Central memory CD8-positive, alpha-beta T cell (primary cell): ENCODE measurements around the gene MTMR11.

ENCODE experiments used
- ATAC-seq: fragments of 150-1000 bp; cut with Tn5 transposase; replicated peaks from 2 replicates; pipeline ENCODE4 v1.10.0; 2022; ENCODE audit warnings: mild to moderate bottlenecking, moderate FRiP score, moderate number of reproducible peaks; ENCODE audit not compliant: poor library complexity, severe bottlenecking; ENCODE audit errors: extremely low read depth
- DNase-seq, 2 donors: peaks; one replicate each; pipeline ENCODE4 v3.0.0; 2021; ENCODE audit warnings: low spot score in 2 of 2
- H3K27ac Mint-ChIP-seq: one replicate; pipeline ENCODE4 v1.8.0; 2022; ENCODE audit warnings: low read depth, mild to moderate bottlenecking, moderate library complexity, mixed read lengths
- H3K27me3 Mint-ChIP-seq: one replicate; pipeline ENCODE4 v1.8.0; 2022; ENCODE audit warnings: mixed read lengths
- H3K36me3 Mint-ChIP-seq: one replicate; pipeline ENCODE4 v1.8.0; 2022; ENCODE audit warnings: mild to moderate bottlenecking, moderate library complexity, mixed read lengths; ENCODE audit not compliant: insufficient read depth
- H3K4me1 Mint-ChIP-seq: one replicate; pipeline ENCODE4 v1.8.0; 2022; ENCODE audit warnings: mixed read lengths
- H3K4me3 Mint-ChIP-seq: one replicate; pipeline ENCODE4 v1.8.0; 2022; ENCODE audit warnings: mild to moderate bottlenecking, moderate library complexity, mixed read lengths
- H3K9me3 Mint-ChIP-seq: one replicate; pipeline ENCODE4 v1.8.0; 2022; ENCODE audit warnings: mixed read lengths

Gene MTMR11, protein sequence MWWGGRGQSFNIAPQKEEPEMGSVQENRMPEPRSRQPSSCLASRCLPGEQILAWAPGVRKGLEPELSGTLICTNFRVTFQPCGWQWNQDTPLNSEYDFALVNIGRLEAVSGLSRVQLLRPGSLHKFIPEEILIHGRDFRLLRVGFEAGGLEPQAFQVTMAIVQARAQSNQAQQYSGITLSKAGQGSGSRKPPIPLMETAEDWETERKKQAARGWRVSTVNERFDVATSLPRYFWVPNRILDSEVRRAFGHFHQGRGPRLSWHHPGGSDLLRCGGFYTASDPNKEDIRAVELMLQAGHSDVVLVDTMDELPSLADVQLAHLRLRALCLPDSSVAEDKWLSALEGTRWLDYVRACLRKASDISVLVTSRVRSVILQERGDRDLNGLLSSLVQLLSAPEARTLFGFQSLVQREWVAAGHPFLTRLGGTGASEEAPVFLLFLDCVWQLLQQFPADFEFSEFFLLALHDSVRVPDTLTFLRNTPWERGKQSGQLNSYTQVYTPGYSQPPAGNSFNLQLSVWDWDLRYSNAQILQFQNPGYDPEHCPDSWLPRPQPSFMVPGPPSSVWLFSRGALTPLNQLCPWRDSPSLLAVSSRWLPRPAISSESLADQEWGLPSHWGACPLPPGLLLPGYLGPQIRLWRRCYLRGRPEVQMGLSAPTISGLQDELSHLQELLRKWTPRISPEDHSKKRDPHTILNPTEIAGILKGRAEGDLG

DNA sequence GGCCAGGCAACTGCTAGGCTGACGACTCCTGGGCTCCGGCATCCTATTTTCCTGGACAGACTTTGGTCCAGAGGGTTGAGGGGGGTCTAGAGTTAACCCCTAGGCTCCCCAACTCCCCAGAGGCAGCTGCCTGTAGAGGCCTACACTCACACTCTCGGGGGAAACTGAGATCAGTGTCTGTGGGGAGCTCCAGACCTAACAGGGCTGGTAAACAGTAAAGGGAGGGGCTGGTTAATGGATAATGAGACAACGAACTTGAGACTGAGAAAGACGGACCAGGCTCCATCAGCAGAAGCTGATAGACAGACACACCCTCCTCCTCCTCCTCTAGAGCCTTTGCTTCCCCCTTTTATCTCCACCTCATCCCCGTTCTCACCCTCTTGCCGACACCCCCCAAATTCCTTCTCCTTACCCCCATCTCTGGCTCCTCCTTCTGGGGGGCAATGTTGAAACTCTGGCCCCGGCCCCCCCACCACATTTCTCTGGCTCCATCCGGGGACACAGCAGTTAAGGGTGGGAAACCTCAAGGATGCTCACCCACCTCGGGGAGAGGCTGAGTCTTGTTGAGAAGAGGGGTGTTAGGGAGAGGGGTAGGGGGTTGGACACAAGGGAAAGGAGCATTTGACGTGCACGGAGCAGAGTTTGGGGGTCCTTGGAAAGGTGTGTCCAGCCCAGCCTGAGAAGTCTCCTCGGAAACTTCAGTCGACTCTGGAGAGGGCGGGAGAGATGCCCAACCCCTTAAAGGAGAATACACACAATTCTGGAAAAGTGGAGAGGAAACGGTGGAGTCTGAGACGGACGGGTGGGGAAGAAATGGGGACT lies at the start of gene MTMR11:
MTMR11 (minus strand) TSS at position 710 of the 822 bp plus-strand sequence; CDS start at position 478, 232 bp downstream.
- Mint-ChIP-seq H3K4me1 (peaks cover 6% of the 10 kb centered on the region), H3K27ac (no peak within 1 kb of the TSS), H3K36me3 (peaks cover 5% of the 10 kb centered on the region), H3K9me3 (no peaks in the 10 kb centered on the region), H3K27me3 (peaks cover 23% of the 10 kb centered on the region), H3K4me3 (no peak within 1 kb of the TSS)
- DNase-seq: no peak
- ATAC-seq: no peak

DNA sequence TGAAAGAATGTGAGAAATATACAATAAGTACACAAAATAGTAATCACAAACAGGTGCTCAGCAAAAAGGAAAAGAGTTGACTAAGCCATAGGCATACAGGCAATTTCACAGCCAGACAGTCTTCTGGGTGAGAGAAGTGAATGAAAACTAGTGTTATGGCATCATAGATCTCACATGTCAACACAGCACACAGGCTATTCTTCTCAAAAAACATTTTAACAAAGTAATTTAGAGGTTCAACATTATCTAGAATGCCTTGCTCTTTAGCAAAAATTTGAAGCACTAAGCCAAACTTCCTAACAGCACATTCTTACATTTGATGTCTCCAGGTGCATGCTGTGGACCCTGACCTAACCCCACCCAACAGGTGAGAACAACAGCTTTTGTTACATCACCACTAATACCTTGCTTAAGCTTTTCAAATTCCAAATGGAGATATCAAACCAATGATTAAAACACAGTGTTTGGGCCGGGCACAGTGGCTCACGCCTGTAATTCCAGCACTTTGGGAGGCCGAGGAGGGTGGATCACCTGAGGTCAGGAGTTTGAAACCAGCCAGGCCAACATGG lies 43.4 kb upstream of the MTMR11 start:
- Mint-ChIP-seq H3K9me3 (no peaks in the 10 kb centered on the region), H3K4me1 (peaks cover 10% of the 10 kb centered on the region), H3K36me3 (peaks cover 8% of the 10 kb centered on the region), H3K4me3 (no peak overlapping the region), H3K27me3 (no peaks in the 10 kb centered on the region), H3K27ac (no peak overlapping the region)
- ATAC-seq (no peak), DNase-seq (no peak)

DNA sequence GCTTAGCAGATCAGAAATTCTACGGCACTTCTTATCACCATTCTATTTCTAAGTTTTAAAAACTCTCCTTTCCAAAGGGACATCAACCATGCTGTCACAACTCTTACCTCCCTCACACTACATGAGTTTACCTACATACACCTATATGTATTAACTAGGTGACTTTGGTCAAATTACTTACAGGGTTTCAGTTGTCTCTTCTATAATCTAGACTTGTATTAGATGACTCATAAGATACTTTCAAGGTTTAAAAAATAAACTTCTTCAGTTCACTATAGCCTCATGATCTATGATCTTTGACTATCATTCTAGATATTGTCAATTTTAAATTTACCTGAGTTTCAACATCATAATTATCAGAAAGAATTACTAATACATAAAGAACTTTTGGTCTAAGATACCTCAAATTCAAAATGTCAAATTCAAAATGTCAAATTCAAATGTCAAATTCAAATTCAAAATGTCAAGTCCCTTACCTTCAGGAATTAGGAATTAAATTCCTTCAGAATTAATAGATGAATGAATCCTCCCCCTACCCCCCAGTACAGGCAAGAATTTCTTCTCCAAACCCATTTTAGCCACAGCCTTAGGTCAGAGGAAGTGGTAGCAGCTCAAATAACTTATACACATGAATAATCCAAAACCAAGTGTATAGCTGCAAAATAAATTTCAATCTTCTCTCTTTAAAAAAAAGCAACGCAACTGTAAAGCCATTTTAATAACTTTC lies 42.7 kb upstream of the MTMR11 start:
- DNase-seq (no peak), ATAC-seq (no peak)
- no peak overlapping the region for H3K27ac Mint-ChIP-seq
- peaks cover 5% of the 10 kb centered on the region for H3K4me1 Mint-ChIP-seq
- no peak overlapping the region for H3K4me3 Mint-ChIP-seq
- no peaks in the 10 kb centered on the region for H3K27me3 Mint-ChIP-seq
- H3K9me3 Mint-ChIP-seq: no peaks in the 10 kb centered on the region
- H3K36me3 Mint-ChIP-seq: peaks cover 8% of the 10 kb centered on the region

DNA sequence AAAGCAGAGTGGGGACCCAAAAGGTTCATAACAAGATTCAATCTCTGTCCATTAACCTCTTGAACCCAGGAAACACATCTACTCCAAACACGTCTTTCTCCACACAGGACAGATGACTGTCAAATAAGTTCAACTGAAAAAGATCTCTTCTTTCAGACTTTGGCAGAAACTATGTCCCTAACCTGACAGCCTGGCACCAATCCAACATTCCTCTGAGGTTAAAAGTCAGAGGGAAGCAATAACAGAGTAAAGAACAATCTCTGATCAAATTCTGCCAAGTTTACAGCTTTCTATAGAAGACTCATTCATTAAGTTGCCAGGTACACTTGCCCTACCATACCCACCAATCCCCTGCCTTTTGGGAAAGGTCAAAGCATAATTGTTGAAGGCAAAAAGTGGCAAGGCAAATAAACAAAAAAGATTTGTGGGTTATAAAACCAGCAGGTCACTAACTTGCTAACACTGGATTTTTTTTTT lies 41.9 kb upstream of the MTMR11 start:
- no peak for ATAC-seq
- H3K4me3 Mint-ChIP-seq: no peak overlapping the region
- H3K27ac Mint-ChIP-seq: no peak overlapping the region
- no peaks in the 10 kb centered on the region for H3K9me3 Mint-ChIP-seq
- DNase-seq: no peak
- no peaks in the 10 kb centered on the region for H3K4me1 Mint-ChIP-seq
- no peaks in the 10 kb centered on the region for H3K27me3 Mint-ChIP-seq
- H3K36me3 Mint-ChIP-seq: peaks cover 11% of the 10 kb centered on the region

DNA sequence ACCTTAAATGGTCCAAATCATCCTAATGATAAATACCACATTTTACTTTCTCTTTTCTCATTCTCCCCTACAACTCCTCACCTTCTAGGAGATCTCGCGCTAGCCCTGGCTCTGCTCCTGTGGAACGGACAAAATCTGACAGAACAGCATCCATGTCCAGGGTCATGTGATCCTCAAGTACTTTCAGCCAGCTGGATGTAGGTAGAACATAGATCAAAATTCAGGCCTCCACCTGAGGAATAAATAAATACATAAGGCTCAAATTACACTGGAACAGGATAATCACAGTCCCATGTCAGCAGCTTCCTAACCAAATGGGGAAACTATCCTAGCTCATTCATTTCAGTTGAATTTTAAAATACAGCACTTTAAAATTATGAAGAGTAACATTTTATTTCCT lies 40.7 kb upstream of the MTMR11 start:
- no peaks in the 10 kb centered on the region for H3K9me3 Mint-ChIP-seq
- H3K4me3 Mint-ChIP-seq: no peak overlapping the region
- H3K27ac Mint-ChIP-seq: no peak overlapping the region
- no peak for ATAC-seq
- H3K4me1 Mint-ChIP-seq: no peaks in the 10 kb centered on the region
- DNase-seq: no peak
- no peaks in the 10 kb centered on the region for H3K27me3 Mint-ChIP-seq
- peaks cover 16% of the 10 kb centered on the region for H3K36me3 Mint-ChIP-seq

DNA sequence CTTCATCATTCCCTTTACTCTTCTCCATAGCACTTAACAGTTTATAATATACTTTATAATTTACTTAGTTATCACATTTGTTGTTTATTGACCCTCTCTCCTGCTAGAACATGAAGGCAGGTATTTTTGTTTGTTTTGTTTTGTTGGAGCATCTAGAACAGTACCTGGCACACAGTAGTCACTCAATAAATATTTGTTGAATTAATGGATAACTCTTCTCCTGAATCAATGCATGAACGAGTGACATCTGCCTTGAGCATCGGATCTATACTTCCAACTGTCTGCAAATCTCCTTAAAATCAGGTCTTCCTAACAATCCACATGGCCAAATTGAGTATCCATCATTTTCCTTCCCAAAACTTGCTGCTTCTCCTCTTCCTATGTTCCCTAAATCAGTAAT lies 35.9 kb upstream of the MTMR11 start:
- ATAC-seq (no peak), DNase-seq (no peak)
- no peaks in the 10 kb centered on the region for H3K4me1 Mint-ChIP-seq
- peaks cover 19% of the 10 kb centered on the region for H3K36me3 Mint-ChIP-seq
- H3K27ac Mint-ChIP-seq: peak overlapping the region; percentile 63
- no peaks in the 10 kb centered on the region for H3K27me3 Mint-ChIP-seq
- no peaks in the 10 kb centered on the region for H3K9me3 Mint-ChIP-seq
- no peak overlapping the region for H3K4me3 Mint-ChIP-seq

DNA sequence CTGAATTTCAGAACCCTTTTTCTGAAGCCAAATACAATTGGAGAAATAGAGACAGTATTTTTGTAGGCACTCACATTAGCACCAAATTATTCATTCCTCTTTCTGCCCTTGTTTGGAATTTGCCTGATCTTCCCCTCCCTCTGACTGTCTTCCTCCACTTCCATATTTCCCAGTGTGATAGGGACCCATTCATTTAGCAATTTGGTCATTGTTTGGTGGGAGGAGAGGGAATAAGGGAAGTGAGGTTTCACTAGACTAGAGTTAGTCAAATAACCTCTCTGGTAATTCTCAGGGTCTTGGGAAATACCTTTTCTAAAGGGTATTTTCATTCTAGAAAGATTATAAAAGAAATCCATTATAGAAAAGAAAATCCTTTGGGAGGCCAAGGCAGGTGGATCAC lies 31.0 kb upstream of the MTMR11 start:
- Mint-ChIP-seq H3K4me1 (no peaks in the 10 kb centered on the region), H3K27me3 (no peaks in the 10 kb centered on the region), H3K36me3 (peaks cover 19% of the 10 kb centered on the region), H3K4me3 (no peak overlapping the region), H3K9me3 (no peaks in the 10 kb centered on the region), H3K27ac (no peak overlapping the region)
- DNase-seq: no peak
- no peak for ATAC-seq

DNA sequence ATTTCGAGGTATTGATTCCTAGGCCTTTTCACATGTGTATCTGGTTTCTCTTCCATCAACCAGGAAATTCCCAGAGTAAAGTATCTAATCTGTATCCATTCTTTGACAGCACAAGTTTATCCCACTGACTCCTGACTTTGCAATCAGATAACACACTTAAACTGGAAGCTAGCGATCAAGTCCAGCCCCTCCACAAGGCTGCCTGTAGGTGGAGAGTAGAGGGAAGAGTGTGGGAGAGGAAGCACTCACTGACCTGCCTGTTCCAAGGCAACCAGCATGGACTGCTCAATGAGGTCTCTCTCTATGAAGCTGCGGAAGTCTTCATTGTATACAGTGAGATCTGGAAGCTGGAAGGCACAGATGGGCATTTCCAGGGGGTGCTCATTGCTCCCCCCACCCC lies 30.4 kb upstream of the MTMR11 start:
- Mint-ChIP-seq H3K36me3 (peaks cover 16% of the 10 kb centered on the region), H3K4me1 (peaks cover 4% of the 10 kb centered on the region), H3K27me3 (no peaks in the 10 kb centered on the region), H3K4me3 (no peak overlapping the region), H3K9me3 (no peaks in the 10 kb centered on the region), H3K27ac (no peak overlapping the region)
- no peak for ATAC-seq
- no peak for DNase-seq

DNA sequence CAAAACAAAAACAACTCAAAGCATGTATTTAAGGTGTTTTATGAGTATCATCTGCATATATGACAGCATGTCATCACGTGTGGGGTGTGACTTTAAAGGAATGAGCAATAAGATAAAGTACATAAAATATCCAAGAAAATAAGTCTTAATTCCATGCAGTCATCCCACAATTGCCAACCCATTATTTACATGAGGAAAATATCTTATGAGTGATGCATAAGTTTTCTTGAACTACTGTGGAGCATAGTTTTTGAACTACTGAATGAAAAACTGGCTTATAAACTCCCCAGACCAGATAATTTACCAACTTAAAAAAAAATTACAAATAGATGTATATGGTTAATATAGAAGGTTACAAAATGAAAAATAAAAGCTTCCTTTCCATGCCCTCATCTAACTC lies 29.7 kb upstream of the MTMR11 start:
- peaks cover 10% of the 10 kb centered on the region for H3K4me1 Mint-ChIP-seq
- H3K4me3 Mint-ChIP-seq: no peak overlapping the region
- ATAC-seq (no peak), DNase-seq (no peak)
- no peaks in the 10 kb centered on the region for H3K9me3 Mint-ChIP-seq
- no peaks in the 10 kb centered on the region for H3K27me3 Mint-ChIP-seq
- H3K36me3 Mint-ChIP-seq: peaks cover 16% of the 10 kb centered on the region
- H3K27ac Mint-ChIP-seq: no peak overlapping the region

DNA sequence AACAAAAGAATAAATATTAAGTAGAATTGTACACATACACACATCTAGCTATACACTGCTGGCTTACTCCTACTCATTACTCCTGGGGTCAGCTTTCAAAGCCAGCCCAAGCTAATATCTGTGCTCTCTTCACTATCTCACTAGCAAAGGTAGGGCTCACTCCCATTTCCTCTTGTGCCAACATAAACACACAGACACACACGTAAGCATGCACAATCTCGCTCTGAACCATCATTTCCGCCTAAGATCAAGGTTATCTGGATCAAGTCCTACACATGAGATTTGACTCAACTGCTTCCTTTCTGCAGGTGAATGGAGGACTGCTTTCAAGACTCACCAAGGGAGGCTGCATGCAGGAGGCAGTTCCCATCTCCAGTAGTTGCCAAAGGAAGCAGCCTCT lies 28.8 kb upstream of the MTMR11 start:
- Mint-ChIP-seq H3K27ac (no peak overlapping the region), H3K4me1 (peaks cover 11% of the 10 kb centered on the region), H3K27me3 (no peaks in the 10 kb centered on the region), H3K9me3 (no peaks in the 10 kb centered on the region), H3K36me3 (peaks cover 20% of the 10 kb centered on the region), H3K4me3 (no peak overlapping the region)
- DNase-seq: no peak
- no peak for ATAC-seq

DNA sequence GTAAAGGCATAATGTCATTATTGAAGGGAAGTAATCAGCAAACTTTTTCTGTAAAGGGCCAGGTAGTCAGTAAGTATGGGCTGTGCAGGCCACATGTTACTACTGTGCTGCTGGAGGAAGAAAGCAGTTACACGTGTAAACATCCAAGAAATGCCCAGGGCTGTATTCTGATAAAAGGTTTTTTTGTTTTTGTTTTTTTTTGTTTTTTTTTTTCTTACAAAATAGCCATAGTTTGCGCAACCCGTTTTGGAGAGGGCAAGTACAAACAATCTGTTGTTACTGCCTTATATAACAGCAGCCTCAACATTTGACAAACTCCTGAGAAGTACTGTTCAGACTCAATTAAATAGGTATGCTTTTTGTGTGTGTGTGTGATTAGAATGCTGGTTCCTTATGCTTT lies 26.7 kb upstream of the MTMR11 start:
- ATAC-seq (no peak), DNase-seq (no peak)
- Mint-ChIP-seq H3K4me3 (no peak overlapping the region), H3K27me3 (no peaks in the 10 kb centered on the region), H3K36me3 (peaks cover 23% of the 10 kb centered on the region), H3K9me3 (no peaks in the 10 kb centered on the region), H3K4me1 (peaks cover 11% of the 10 kb centered on the region), H3K27ac (peak overlapping the region; percentile 82)

DNA sequence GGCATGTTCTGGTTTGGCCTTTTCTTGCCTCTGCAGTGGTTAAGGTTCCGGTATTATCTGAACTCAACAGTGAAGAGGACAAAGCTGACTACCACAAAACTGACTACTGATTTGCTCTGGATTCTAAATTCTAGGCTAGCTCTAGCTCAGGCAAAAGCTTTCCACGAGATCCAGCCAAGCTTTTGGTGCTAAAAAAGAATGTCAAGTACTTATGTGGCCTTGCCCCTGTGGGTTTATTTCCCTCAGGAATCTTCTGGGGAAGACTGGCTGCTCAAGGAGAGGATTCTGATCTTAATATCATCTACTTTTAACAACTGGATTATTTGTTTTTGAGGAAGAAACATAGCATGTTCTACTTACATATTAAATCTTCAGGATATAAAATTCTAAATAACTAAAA lies 26.1 kb upstream of the MTMR11 start:
- H3K4me1 Mint-ChIP-seq: peaks cover 11% of the 10 kb centered on the region
- no peaks in the 10 kb centered on the region for H3K27me3 Mint-ChIP-seq
- H3K36me3 Mint-ChIP-seq: peaks cover 23% of the 10 kb centered on the region
- no peak for ATAC-seq
- no peak for DNase-seq
- no peak overlapping the region for H3K4me3 Mint-ChIP-seq
- H3K9me3 Mint-ChIP-seq: no peaks in the 10 kb centered on the region
- H3K27ac Mint-ChIP-seq: peak overlapping the region; percentile 82
